ENCODE data around the gene TAB3.

GRCh38 chrX:30913492-30913891 lies 24.4 kb upstream of the TAB3 start:
- TF ChIP-seq CTCF (tag by site-specific recombination; IDR thresholded peaks at IDR 0.05) (no peak), ZXDB (tag by site-specific recombination; IDR thresholded peaks at IDR 0.05) (no peak), ZNF548 (tag by site-specific recombination; IDR thresholded peaks at IDR 0.05) (no peak), PRDM10 (tag by site-specific recombination; IDR thresholded peaks at IDR 0.05) (0 out of 2 replicates have a peak, but pooled peaks have one; percentile 28), YY1 (tag by site-specific recombination; IDR thresholded peaks at IDR 0.05) (no peak), ZNF175 (tag by site-specific recombination; IDR thresholded peaks at IDR 0.05) (no peak), REST (tag by site-specific recombination; IDR thresholded peaks at IDR 0.05) (no peak)

Data from HEK293 (cell line).